Parathyroid adenoma (tissue), 2 donors: Measurements from ENCODE around the gene SMG9.

ENCODE experiments used
- H2AFZ ChIP-seq: fragments of 300-600 bp; sonication (generic); one replicate; pipeline ENCODE4 v1.7.0; 2017; ENCODE audit warnings: antibody characterized with exemption, mild to moderate bottlenecking
- H3K27ac ChIP-seq: fragments of 300-600 bp; sonication (generic); one replicate; pipeline ENCODE4 v1.7.0; 2017
- H3K27me3 ChIP-seq: fragments of 300-600 bp; sonication (generic); one replicate; pipeline ENCODE4 v1.7.0; 2017; ENCODE audit warnings: low read length; ENCODE audit not compliant: control insufficient read depth, insufficient read depth
- H3K36me3 ChIP-seq: fragments of 300-600 bp; sonication (generic); one replicate; pipeline ENCODE4 v1.7.0; 2017; ENCODE audit warnings: low read length; ENCODE audit not compliant: control insufficient read depth, insufficient read depth
- H3K4me1 ChIP-seq: fragments of 300-600 bp; sonication (generic); one replicate; pipeline ENCODE4 v1.7.0; 2017; ENCODE audit warnings: control low read depth
- H3K4me2 ChIP-seq: fragments of 300-600 bp; sonication (generic); one replicate; pipeline ENCODE4 v1.7.0; 2017; ENCODE audit warnings: low read length
- H3K4me3 ChIP-seq: fragments of 300-600 bp; sonication (generic); one replicate; pipeline ENCODE4 v1.7.0; 2017; ENCODE audit warnings: low read depth, low read length
- H3K79me2 ChIP-seq: fragments of 300-600 bp; sonication (generic); one replicate; pipeline ENCODE4 v1.7.0; 2017; ENCODE audit warnings: control low read depth
- H3K9ac ChIP-seq: fragments of 300-600 bp; sonication (generic); one replicate; pipeline ENCODE4 v1.7.0; 2017; ENCODE audit warnings: mild to moderate bottlenecking
- H3K9me3 ChIP-seq: fragments of 300-600 bp; sonication (generic); one replicate; pipeline ENCODE4 v1.7.0; 2017; ENCODE audit warnings: low read length; ENCODE audit not compliant: control insufficient read depth
- CTCF ChIP-seq: fragments of 300-600 bp; sonication (generic); IDR thresholded peaks from one replicate; pipeline ENCODE4 v1.7.0; 2017; ENCODE audit warnings: antibody characterized with exemption, mild to moderate bottlenecking
- donor health status: primary hyperparathyroidism.

The SMG9 gene

DNA sequence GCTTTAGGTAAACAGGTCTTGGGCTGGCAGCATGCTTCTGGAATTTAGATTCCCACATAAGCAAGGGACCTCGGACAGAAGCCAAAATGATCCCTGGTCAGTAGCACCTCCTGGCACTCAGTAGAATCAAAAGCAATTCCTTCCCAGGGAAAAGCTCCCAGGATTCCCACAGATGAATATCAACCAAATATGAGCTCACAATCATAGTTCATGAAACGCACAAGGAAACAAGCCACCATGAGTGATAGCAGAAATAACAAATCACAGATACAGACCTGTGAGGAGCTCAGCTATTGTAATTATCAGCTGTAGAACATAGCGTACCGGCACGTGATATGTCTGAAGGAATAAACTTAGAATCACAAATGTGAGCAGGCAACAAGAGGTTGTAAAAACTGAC lies 63.0 kb downstream of the SMG9 start:
- Histone ChIP-seq H3K27me3 (no peaks in the 10 kb centered on the region), H2AFZ (no peak overlapping the region), H3K36me3 (no peaks in the 10 kb centered on the region), H3K9ac (no peak overlapping the region), H3K27ac (no peak overlapping the region), H3K4me1 (peaks cover 4% of the 10 kb centered on the region), H3K4me3 (no peak overlapping the region), H3K79me2 (no peaks in the 10 kb centered on the region), H3K4me2 (no peak overlapping the region), H3K9me3 (no peaks in the 10 kb centered on the region)
- no peak for TF ChIP-seq CTCF

GRCh38 chr19:43690890-43691289 lies 63.9 kb downstream of the SMG9 start:
- Histone ChIP-seq H3K4me3 (no peak overlapping the region), H3K9me3 (no peaks in the 10 kb centered on the region)
- TF ChIP-seq CTCF: no peak

GRCh38 chr19:43690444-43690843 lies 64.3 kb downstream of the SMG9 start:
- H3K4me3 ChIP-seq: no peak overlapping the region
- no peaks in the 10 kb centered on the region for H3K36me3 ChIP-seq

More at GRCh38 chr19:43690890-43691289, 63.9 kb downstream of the SMG9 start:
- H3K4me2 ChIP-seq: no peak overlapping the region
- no peaks in the 10 kb centered on the region for H3K79me2 ChIP-seq
- no peak overlapping the region for H3K27ac ChIP-seq
- H2AFZ ChIP-seq: no peak overlapping the region
- no peak overlapping the region for H3K9ac ChIP-seq
- no peaks in the 10 kb centered on the region for H3K27me3 ChIP-seq
- no peaks in the 10 kb centered on the region for H3K36me3 ChIP-seq
- peaks cover 4% of the 10 kb centered on the region for H3K4me1 ChIP-seq

GRCh38 chr19:43688059-43688701 lies 66.6 kb downstream of the SMG9 start:
- no peaks in the 10 kb centered on the region for H3K9me3 ChIP-seq
- no peak overlapping the region for H3K27ac ChIP-seq
- peaks cover 4% of the 10 kb centered on the region for H3K4me1 ChIP-seq
- no peak overlapping the region for H3K9ac ChIP-seq
- H2AFZ ChIP-seq: no peak overlapping the region
- no peaks in the 10 kb centered on the region for H3K36me3 ChIP-seq
- no peak overlapping the region for H3K4me3 ChIP-seq
- no peak overlapping the region for H3K4me2 ChIP-seq
- no peaks in the 10 kb centered on the region for H3K27me3 ChIP-seq
- no peak for TF ChIP-seq CTCF
- H3K79me2 ChIP-seq: no peaks in the 10 kb centered on the region

More at GRCh38 chr19:43690444-43690843, 64.3 kb downstream of the SMG9 start:
- no peak for TF ChIP-seq CTCF
- Histone ChIP-seq H3K9me3 (no peaks in the 10 kb centered on the region), H3K27ac (no peak overlapping the region), H3K4me1 (peaks cover 4% of the 10 kb centered on the region), H3K4me2 (no peak overlapping the region), H3K79me2 (no peaks in the 10 kb centered on the region), H2AFZ (no peak overlapping the region), H3K27me3 (no peaks in the 10 kb centered on the region), H3K9ac (no peak overlapping the region)

DNA sequence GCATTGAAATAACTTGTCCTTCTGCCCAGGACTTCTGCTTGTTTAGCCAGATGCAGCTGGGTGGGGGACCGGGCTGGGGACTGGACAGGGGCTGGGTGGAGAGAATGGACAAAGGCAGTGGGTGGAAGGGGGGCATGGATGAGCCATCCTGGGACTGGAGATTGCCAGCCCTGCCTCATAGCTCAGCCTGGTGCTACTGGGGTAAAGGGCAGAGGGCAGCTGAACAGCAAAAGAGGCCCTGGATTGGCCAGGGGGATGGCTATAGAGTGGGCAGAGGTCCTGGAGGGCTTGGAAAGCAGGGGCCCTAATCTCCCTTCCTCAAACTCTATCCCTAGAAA lies 67.1 kb downstream of the SMG9 start:
- H3K9ac ChIP-seq: no peak overlapping the region
- no peaks in the 10 kb centered on the region for H3K9me3 ChIP-seq
- no peak for TF ChIP-seq CTCF
- H3K27me3 ChIP-seq: no peaks in the 10 kb centered on the region
- H3K4me2 ChIP-seq: no peak overlapping the region
- H3K27ac ChIP-seq: no peak overlapping the region
- no peak overlapping the region for H2AFZ ChIP-seq
- no peaks in the 10 kb centered on the region for H3K79me2 ChIP-seq
- H3K4me1 ChIP-seq: peaks cover 9% of the 10 kb centered on the region
- H3K36me3 ChIP-seq: no peaks in the 10 kb centered on the region
- no peak overlapping the region for H3K4me3 ChIP-seq
